Astrocyte of the cerebellum (primary cell): ENCODE results near the gene HDHD3.

Experiments
- DNase-seq: peaks from one replicate; pipeline ENCODE4 v3.0.0-alpha.2; 2011; ENCODE audit warnings: low read depth
- H3K4me3 ChIP-seq: 2 replicates; pipeline ENCODE4 v1.5.1; 2011; ENCODE audit warnings: mild to moderate bottlenecking, low read depth, low read length, moderate library complexity
- CTCF ChIP-seq: IDR thresholded peaks from 2 replicates; pipeline ENCODE4 v1.5.1; 2012; ENCODE audit warnings: low read length, low read depth, moderate library complexity, mild to moderate bottlenecking; ENCODE audit errors: missing control alignments
- in situ Hi-C: cut with HindIII; loops from 2 replicates; pipeline ENCODE4 v1.10.0; 2017; ENCODE audit warnings: low sequenced_read_pairs

HDHD3 gene

GRCh38 chr9:113398796-113399195, 22.0 kb upstream of the HDHD3 start:
- in situ Hi-C loops: no loop called here
- DNase-seq: no peak
- no peak overlapping the region for H3K4me3 ChIP-seq
- TF ChIP-seq CTCF: no peak

GRCh38 chr9:113397203-113397631, 20.4 kb upstream of the HDHD3 start:
- in situ Hi-C loops: no loop called here
- no peak for TF ChIP-seq CTCF
- no peak overlapping the region for H3K4me3 ChIP-seq
- no peak for DNase-seq

- no peak overlapping the region for H3K4me3 ChIP-seq
These were observed 18.4 kb upstream of the HDHD3 start for GRCh38 chr9:113395000-113395861.

DNA sequence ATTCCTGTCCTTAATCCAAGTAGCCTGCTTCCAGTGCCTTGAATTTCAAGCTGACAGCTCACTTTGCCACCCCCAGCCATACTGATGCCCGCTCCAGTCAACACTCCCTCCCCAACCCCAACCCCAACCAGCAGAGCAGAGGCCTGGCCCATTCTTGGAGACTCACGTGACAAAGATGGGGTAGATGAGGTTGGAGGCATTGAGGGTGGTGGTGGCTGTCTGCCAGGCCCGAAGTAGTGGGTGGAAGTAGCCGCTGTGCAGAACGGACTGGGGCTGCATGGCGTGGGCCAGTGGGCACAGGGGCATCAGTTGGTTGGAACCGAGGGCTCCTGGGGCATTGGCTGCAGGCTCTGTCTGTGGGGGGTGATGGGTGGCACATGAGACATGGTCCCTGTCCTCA, 16.5 kb upstream of the HDHD3 start:
- no peak overlapping the region for H3K4me3 ChIP-seq
- DNase-seq: no peak
- TF ChIP-seq CTCF: no peak
- in situ Hi-C loops: no loop called here

More at GRCh38 chr9:113395000-113395861, 18.4 kb upstream of the HDHD3 start:
- DNase-seq: no peak
- in situ Hi-C loops: no loop called here
- TF ChIP-seq CTCF: no peak

GRCh38 chr9:113391917-113392316, 15.1 kb upstream of the HDHD3 start:
- in situ Hi-C loops: no loop called here
- DNase-seq: no peak
- no peak for TF ChIP-seq CTCF
- no peak overlapping the region for H3K4me3 ChIP-seq

DNA sequence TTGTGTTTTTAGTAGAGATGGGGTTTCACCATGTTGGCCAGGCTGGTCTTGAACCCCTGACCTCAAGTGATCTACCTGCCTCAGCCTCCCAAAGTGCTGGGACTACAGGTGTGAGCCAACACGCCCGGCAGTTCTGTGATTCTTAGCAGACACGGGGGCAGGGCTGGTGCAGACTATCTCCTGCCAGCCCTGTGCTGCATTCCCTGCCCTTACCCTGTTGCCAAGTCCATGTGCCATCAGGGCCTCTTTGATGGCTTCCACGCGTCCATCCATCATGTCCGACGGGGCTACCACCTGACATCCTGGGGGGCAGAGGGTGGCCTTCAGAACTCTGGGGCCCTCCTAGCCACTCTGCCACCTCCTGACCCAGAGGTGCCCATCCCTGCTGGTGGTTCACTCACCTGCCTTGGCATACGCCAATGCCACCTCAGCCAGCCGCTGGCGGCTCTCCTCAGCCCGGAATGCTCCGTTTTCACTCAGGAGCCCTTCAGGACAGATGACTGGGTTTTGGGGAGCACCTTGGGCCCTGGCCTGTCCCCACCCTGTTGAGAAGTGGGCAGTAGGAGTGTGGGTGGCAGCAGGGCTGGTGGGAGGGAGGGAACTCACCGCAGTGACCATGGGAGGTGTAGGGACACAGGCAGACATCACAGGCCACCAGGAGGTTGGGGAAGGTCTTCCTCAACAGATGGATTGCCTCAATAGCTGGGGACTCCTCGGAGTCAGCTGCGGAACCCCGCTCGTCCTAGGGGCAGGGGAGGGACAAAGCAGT, 13.6 kb upstream of the HDHD3 start:
- no peak overlapping the region for H3K4me3 ChIP-seq
- TF ChIP-seq CTCF: no peak
- in situ Hi-C loops: no loop called here
- DNase-seq: no peak
